Cardiac muscle cell (in vitro differentiated cells and primary cell): ENCODE results near the gene PDHA2. TPM values are rescaled to one million over a fixed set of nuclear protein-coding genes. Genes with fewer than 3 reads are reported as not detected.

Source experiments
- DNase-seq, 2 donors: peaks; one replicate each; pipeline versions ENCODE4 v3.0.0 to v3.0.0-alpha.2; 2010 to 2017; ENCODE audit warnings: low read depth in 1 of 2, low spot score in 1 of 2
- H3K27ac ChIP-seq: fragments of 200-600 bp; sonication (generic); 2 replicates; pipeline ENCODE4 v1.5.1; 2016
- H3K27me3 ChIP-seq: fragments of 200-600 bp; sonication (generic); 2 replicates; pipeline ENCODE4 v1.6.0; 2016; ENCODE audit warnings: control low read depth
- H3K36me3 ChIP-seq: fragments of 200-600 bp; sonication (generic); 2 replicates; pipeline ENCODE4 v1.5.1; 2016; ENCODE audit warnings: control low read depth
- H3K4me1 ChIP-seq: fragments of 200-600 bp; sonication (generic); 2 replicates; pipeline ENCODE4 v1.8.1; 2017; ENCODE audit warnings: low read depth, mild to moderate bottlenecking, mixed run types
- H3K4me3 ChIP-seq: fragments of 200-600 bp; sonication (generic); 2 replicates; pipeline ENCODE4 v1.5.1; 2016; ENCODE audit warnings: mild to moderate bottlenecking
- H3K9me3 ChIP-seq: fragments of 200-600 bp; sonication (generic); 2 replicates; pipeline ENCODE4 v1.5.1; 2017; ENCODE audit warnings: low read depth, mild to moderate bottlenecking, control low read depth
- polyA plus RNA-seq: library from polyadenylated mRNA; unstranded; fragments of >200 nt; fragmentation: Nextera tagmentation; extraction: Ambion mirVana; gene quantifications from 2 replicates; pipeline ENCODE4 v1.2.1, GENCODE V29; 2016
- total RNA-seq: library from RNA; depleted of rRNA; stranded (reverse); fragments of >200 nt; gene quantifications from 2 replicates; pipeline ENCODE4 v1.2.3, GENCODE V29; 2016
- TF ChIP-seq, protein P1 (sequence below): IDR thresholded peaks from 2 replicates; pipeline ENCODE4 v1.5.1; 2012; ENCODE audit warnings: low read depth, mild to moderate bottlenecking, low read length

Gene PDHA2
- total and polyA plus RNA-seq, 2 experiments from 2014 or later, result not detected

DNA sequence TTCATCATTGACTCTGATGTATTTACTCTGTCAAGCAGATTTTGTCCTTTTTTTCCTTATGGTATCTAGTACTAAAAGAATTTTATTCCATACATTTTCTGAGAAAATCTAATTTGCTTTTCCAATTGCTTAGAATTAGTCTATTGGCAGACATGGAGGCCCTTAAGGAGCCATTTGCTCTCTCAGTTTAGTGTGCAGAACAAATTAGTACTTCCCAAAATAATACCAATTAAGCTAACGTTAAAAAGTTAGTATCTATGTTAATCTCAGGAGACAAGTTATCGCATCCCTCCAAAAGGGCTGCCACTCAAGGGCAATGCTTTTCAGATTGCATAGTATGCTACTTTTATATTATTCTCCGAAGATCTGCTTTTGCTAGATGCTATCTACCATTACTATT lies 47.7 kb downstream of the PDHA2 start:
- DNase-seq, result no peak
- Histone ChIP-seq H3K9me3 (no peaks in the 10 kb centered on the region), H3K27me3 (no peaks in the 10 kb centered on the region), H3K36me3 (no peaks in the 10 kb centered on the region), H3K27ac (no peak overlapping the region), H3K4me3 (no peak overlapping the region), H3K4me1 (no peaks in the 10 kb centered on the region)
- TF ChIP-seq, protein P1, sequence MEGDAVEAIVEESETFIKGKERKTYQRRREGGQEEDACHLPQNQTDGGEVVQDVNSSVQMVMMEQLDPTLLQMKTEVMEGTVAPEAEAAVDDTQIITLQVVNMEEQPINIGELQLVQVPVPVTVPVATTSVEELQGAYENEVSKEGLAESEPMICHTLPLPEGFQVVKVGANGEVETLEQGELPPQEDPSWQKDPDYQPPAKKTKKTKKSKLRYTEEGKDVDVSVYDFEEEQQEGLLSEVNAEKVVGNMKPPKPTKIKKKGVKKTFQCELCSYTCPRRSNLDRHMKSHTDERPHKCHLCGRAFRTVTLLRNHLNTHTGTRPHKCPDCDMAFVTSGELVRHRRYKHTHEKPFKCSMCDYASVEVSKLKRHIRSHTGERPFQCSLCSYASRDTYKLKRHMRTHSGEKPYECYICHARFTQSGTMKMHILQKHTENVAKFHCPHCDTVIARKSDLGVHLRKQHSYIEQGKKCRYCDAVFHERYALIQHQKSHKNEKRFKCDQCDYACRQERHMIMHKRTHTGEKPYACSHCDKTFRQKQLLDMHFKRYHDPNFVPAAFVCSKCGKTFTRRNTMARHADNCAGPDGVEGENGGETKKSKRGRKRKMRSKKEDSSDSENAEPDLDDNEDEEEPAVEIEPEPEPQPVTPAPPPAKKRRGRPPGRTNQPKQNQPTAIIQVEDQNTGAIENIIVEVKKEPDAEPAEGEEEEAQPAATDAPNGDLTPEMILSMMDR, result no peak

DNA sequence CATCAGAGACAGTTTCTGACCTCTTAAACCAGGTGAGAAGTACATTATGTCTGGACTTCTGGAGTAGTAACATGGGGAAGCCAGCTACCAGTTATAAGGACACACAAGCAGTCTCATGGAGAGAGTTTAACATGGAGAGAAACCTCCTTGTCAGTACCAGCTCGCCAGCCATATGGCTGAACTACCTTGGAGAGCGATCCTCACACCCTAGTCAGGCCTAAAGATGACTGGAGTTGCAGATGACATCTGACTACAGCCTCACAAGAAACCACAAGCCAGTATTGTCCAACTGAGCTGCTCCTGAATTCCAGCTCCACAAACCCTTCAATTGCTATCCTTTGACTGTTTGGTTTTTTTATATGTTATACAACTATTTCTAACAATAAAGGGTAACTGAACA lies 49.8 kb downstream of the PDHA2 start:
- Histone ChIP-seq H3K36me3 (no peaks in the 10 kb centered on the region), H3K4me1 (no peaks in the 10 kb centered on the region), H3K9me3 (no peaks in the 10 kb centered on the region), H3K27ac (no peak overlapping the region), H3K4me3 (no peak overlapping the region), H3K27me3 (no peaks in the 10 kb centered on the region)
- TF ChIP-seq, protein P1, result no peak
- DNase-seq, result peak; percentile 54 to 73
